ACC112 (cell line): ENCODE measurements around the gene REX1BD.

Experiments used
- H2AFZ ChIP-seq: fragments of 200-600 bp; sonication (generic); one replicate; pipeline ENCODE4 v1.6.0; 2017; ENCODE audit warnings: antibody characterized with exemption, low read length; ENCODE audit not compliant: unreplicated experiment
- H3K27ac ChIP-seq: fragments of 200-600 bp; sonication (generic); 2 replicates; pipeline ENCODE4 v1.5.1; 2014; ENCODE audit warnings: low read depth, mild to moderate bottlenecking, antibody characterized with exemption, low read length, moderate library complexity
- H3K27me3 ChIP-seq: fragments of 200-600 bp; sonication (generic); 2 replicates; pipeline ENCODE4 v1.6.1; 2014; ENCODE audit warnings: mild to moderate bottlenecking, antibody characterized with exemption, low read length, moderate library complexity, mixed read lengths; ENCODE audit not compliant: insufficient read depth
- H3K36me3 ChIP-seq: fragments of 200-600 bp; sonication (generic); 2 replicates; pipeline ENCODE4 v1.6.1; 2016; ENCODE audit warnings: mild to moderate bottlenecking, antibody characterized with exemption, low read length, moderate library complexity, mixed read lengths; ENCODE audit not compliant: insufficient read depth
- H3K4me1 ChIP-seq: fragments of 200-600 bp; sonication (generic); one replicate; pipeline ENCODE4 v1.6.1; 2016; ENCODE audit warnings: low read length, mixed read lengths; ENCODE audit not compliant: insufficient read depth, unreplicated experiment, control insufficient read depth
- H3K4me3 ChIP-seq: fragments of 200-600 bp; sonication (generic); 2 replicates; pipeline ENCODE4 v1.5.1; 2014; ENCODE audit warnings: mild to moderate bottlenecking, low read depth, low read length
- H3K79me2 ChIP-seq: fragments of 200-600 bp; sonication (generic); one replicate; pipeline ENCODE4 v1.6.0; 2016; ENCODE audit warnings: low read length; ENCODE audit not compliant: control insufficient read depth, unreplicated experiment, insufficient read depth

Gene REX1BD

GRCh38 chr19:18603255-18603957, 14.8 kb downstream of the REX1BD start:
- no peak overlapping the region for H3K4me3 ChIP-seq
- no peaks in the 10 kb centered on the region for H3K79me2 ChIP-seq
- H3K27ac ChIP-seq = no peak overlapping the region
- no peaks in the 10 kb centered on the region for H3K36me3 ChIP-seq
- no peaks in the 10 kb centered on the region for H3K4me1 ChIP-seq
- peaks cover 21% of the 10 kb centered on the region for H3K27me3 ChIP-seq
- no peak overlapping the region for H2AFZ ChIP-seq

- Histone ChIP-seq H2AFZ (no peak overlapping the region), H3K4me3 (no peak overlapping the region; the same call in 1 of the 2 replicates), H3K36me3 (no peaks in the 10 kb centered on the region), H3K27me3 (peaks cover 28% of the 10 kb centered on the region), H3K27ac (no peak overlapping the region), H3K79me2 (no peaks in the 10 kb centered on the region), H3K4me1 (no peaks in the 10 kb centered on the region)
Measured at GRCh38 chr19:18603958-18604819, 15.6 kb downstream of the REX1BD start.

- Histone ChIP-seq H3K4me3 (no peak overlapping the region), H3K4me1 (no peaks in the 10 kb centered on the region), H3K27ac (no peak overlapping the region), H3K36me3 (no peaks in the 10 kb centered on the region), H3K27me3 (peaks cover 34% of the 10 kb centered on the region), H2AFZ (no peak overlapping the region), H3K79me2 (no peaks in the 10 kb centered on the region)
Measured at GRCh38 chr19:18604820-18605159, 16.2 kb downstream of the REX1BD start.

GRCh38 chr19:18605196-18605545, 16.6 kb downstream of the REX1BD start:
- no peak overlapping the region for H2AFZ ChIP-seq
- H3K79me2 ChIP-seq = no peaks in the 10 kb centered on the region
- H3K27me3 ChIP-seq = peaks cover 38% of the 10 kb centered on the region
- no peaks in the 10 kb centered on the region for H3K4me1 ChIP-seq
- H3K4me3 ChIP-seq = peak overlapping the region; percentile 52
- no peak overlapping the region for H3K27ac ChIP-seq
- no peaks in the 10 kb centered on the region for H3K36me3 ChIP-seq

GRCh38 chr19:18605546-18606280, 17.1 kb downstream of the REX1BD start:
- no peak overlapping the region for H3K27ac ChIP-seq
- no peak overlapping the region for H2AFZ ChIP-seq
- H3K36me3 ChIP-seq = no peaks in the 10 kb centered on the region
- no peaks in the 10 kb centered on the region for H3K79me2 ChIP-seq
- H3K27me3 ChIP-seq = peaks cover 43% of the 10 kb centered on the region
- H3K4me1 ChIP-seq = no peaks in the 10 kb centered on the region
- peak overlapping the region; percentile 52 for H3K4me3 ChIP-seq

GRCh38 chr19:18606281-18607225, 18.0 kb downstream of the REX1BD start, which contains the start of gene CRLF1:
Gene CRLF1, minus strand, starts transcription at chr19:18606799. Its CDS starts 143 bp downstream, at chr19:18606656.
- Histone ChIP-seq H3K4me3 (peak within 1 kb of the TSS; percentile 73), H3K27me3 (peaks cover 50% of the 10 kb centered on the region), H3K79me2 (no peaks in the 10 kb centered on the region), H3K27ac (no peak within 1 kb of the TSS), H2AFZ (no peak within 1 kb of the TSS), H3K4me1 (no peaks in the 10 kb centered on the region), H3K36me3 (no peaks in the 10 kb centered on the region)

GRCh38 chr19:18607226-18608101, 18.9 kb downstream of the REX1BD start:
- H3K27ac ChIP-seq = no peak overlapping the region
- H2AFZ ChIP-seq = no peak overlapping the region
- H3K79me2 ChIP-seq = no peaks in the 10 kb centered on the region
- no peaks in the 10 kb centered on the region for H3K4me1 ChIP-seq
- no peaks in the 10 kb centered on the region for H3K36me3 ChIP-seq
- H3K4me3 ChIP-seq = peak overlapping the region; percentile 73
- peaks cover 59% of the 10 kb centered on the region for H3K27me3 ChIP-seq

GRCh38 chr19:18608102-18608804, 19.7 kb downstream of the REX1BD start:
- H3K36me3 ChIP-seq = no peaks in the 10 kb centered on the region
- no peaks in the 10 kb centered on the region for H3K79me2 ChIP-seq
- no peak overlapping the region for H3K27ac ChIP-seq
- H3K4me3 ChIP-seq = peak overlapping the region; percentile 73
- H2AFZ ChIP-seq = no peak overlapping the region
- H3K27me3 ChIP-seq = peaks cover 66% of the 10 kb centered on the region
- no peaks in the 10 kb centered on the region for H3K4me1 ChIP-seq
